Measurements from ENCODE around the gene SFXN4. TPM values are rescaled to one million over a fixed set of nuclear protein-coding genes. Genes with fewer than 3 reads are reported as not detected.

SFXN4 gene
- polyA plus RNA-seq, 2 of the 4 experiments (the other 2 are of a cell fraction), result 39.3 to 66.0 TPM

DNA sequence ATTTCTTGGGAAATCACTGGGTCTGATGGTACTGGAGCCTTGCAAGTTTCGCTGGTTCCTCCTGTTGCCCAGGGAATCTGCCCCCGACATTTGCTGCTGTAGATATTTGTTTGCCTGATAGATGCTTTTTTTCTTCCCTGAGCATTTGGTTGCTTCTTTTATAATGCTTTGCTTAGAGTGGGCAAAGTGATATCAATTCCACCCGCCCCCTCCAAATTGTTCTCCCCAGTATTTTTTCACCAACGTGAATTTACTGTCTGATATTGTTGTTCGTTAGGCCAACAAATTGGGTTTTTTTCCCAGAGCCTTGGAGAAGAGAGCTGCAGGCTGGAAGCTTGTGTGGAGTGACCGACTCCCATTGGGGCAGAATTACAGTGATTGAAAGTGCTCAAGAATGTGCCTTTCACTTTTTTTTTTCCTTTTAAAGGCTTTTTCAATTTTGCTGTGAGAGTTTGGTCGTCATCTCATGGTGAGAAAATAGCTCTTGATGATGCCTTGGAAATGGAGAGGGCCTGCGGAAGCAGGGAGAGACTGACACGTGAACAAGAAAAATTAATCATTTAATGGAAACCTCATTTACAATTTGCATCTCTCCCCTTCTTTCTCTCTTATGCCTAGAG is 44.3 kb upstream of the SFXN4 start:
- POLR2A ChIA-PET, result no interaction called here
- 32% methylated on average over 9 of the region's 9 CpGs for whole genome bisulfite sequencing (ENCODE audit: missing lambda C conversion rate)
- no peak overlapping the region for H3K4me3 ChIP-seq

DNA sequence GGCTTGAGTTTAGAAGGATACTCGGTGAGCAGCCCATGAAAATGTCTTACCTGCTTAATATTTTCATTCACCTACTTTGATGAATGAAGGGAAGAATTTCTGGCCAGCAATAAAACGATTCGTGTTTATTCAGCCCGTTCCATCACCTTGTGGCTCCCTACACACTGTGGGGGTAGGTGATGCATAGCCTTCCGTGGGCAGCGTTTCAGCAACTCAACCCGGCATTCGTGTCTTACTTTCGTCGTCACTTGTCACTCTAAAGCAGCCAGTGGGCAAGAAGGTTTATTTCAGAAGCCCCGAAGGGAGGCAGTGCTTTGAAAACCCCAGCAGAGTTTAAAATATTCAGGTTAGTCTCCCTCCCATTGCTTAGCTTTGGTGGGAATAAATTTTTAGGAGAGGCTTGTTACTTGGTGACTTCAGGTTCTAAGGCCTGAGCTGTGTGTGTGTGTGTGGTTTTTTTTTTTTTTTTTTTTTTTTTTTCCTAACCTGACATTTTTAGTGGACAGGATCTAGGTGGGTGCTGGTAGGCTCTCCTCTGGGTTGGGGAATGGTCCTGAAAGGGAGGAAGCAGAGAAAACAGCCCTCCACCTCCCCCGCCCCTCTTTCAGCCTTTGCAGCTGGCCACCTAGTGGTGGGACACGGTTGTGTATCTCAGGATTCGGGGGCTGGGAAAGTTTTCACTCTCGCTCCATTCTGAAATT is 43.7 kb upstream of the SFXN4 start:
- DNase-seq (ENCODE audit: low read depth in 1 of 2, low spot score in 1 of 2) (peak; percentile 41 to 67), ATAC-seq (peak in 1 of 2 experiments; percentile 12; a peak in 1 of 6 replicates), FAIRE-seq (no peak)
- Histone ChIP-seq H3K4me1 (peaks cover 33% of the 10 kb centered on the region), H3K9me3 (no peaks in the 10 kb centered on the region), H3K4me2 (peak overlapping the region; percentile 82), H3K4me3 (peak overlapping the region; percentile 66; the same call in 2 of the 3 replicates), H3K27ac (peak overlapping the region; percentile 42 to 99; a peak in 5 of 6 replicates)
- POLR2A ChIA-PET, result no interaction called here
- 42% methylated on average over 15 of the region's 15 CpGs for WGBS (ENCODE audit: missing lambda C conversion rate)
- TF ChIP-seq, protein P1, sequence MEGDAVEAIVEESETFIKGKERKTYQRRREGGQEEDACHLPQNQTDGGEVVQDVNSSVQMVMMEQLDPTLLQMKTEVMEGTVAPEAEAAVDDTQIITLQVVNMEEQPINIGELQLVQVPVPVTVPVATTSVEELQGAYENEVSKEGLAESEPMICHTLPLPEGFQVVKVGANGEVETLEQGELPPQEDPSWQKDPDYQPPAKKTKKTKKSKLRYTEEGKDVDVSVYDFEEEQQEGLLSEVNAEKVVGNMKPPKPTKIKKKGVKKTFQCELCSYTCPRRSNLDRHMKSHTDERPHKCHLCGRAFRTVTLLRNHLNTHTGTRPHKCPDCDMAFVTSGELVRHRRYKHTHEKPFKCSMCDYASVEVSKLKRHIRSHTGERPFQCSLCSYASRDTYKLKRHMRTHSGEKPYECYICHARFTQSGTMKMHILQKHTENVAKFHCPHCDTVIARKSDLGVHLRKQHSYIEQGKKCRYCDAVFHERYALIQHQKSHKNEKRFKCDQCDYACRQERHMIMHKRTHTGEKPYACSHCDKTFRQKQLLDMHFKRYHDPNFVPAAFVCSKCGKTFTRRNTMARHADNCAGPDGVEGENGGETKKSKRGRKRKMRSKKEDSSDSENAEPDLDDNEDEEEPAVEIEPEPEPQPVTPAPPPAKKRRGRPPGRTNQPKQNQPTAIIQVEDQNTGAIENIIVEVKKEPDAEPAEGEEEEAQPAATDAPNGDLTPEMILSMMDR (IDR thresholded peaks at IDR 0.05), result peak; percentile 75
- TF ChIP-seq SREBF2 (IDR thresholded peaks at IDR 0.05) (no peak), SMC3 (IDR thresholded peaks at IDR 0.05) (peak; percentile 59), RAD21 (conservative IDR thresholded peaks at IDR 0.05 in 1 of 2, IDR thresholded peaks at IDR 0.05 in 1 of 2) (peak; percentile 47 to 54; a peak in 4 of 5 replicates), MAFK (IDR thresholded peaks at IDR 0.05; ENCODE audit: partially characterized antibody) (no peak)
- TF ChIP-seq, protein P2, sequence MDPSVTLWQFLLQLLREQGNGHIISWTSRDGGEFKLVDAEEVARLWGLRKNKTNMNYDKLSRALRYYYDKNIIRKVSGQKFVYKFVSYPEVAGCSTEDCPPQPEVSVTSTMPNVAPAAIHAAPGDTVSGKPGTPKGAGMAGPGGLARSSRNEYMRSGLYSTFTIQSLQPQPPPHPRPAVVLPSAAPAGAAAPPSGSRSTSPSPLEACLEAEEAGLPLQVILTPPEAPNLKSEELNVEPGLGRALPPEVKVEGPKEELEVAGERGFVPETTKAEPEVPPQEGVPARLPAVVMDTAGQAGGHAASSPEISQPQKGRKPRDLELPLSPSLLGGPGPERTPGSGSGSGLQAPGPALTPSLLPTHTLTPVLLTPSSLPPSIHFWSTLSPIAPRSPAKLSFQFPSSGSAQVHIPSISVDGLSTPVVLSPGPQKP (IDR thresholded peaks at IDR 0.05; ENCODE audit: low read depth, low read length), result no peak
- CTCF ChIA-PET, result interaction anchor here (0.6 to 16.9 kb wide), 39 partner anchors 10 to 281 kb away, joined by 3 to 283 read pairs (median 5); no protein-coding TSS in a partner anchor

More for the DNA sequence above, 44.3 kb upstream of the SFXN4 start:
- TF ChIP-seq ZNF302 (CRISPR knock-in tag; IDR thresholded peaks at IDR 0.05), result no peak
- TF ChIP-seq SMC3 (IDR thresholded peaks at IDR 0.05), result 0 out of 3 replicates have a peak, but pooled peaks have one; percentile 1
- CTCF ChIA-PET, result interaction anchor here (0.6 to 16.9 kb wide), 42 partner anchors 9 to 456 kb away, joined by 3 to 283 read pairs (median 4); no protein-coding TSS in a partner anchor
- ATAC-seq (no peak), DNase-seq (ENCODE audit: low read depth in 1 of 2, low spot score in 1 of 2) (no peak), FAIRE-seq (no peak)
- H3K4me2 ChIP-seq, result peak overlapping the region; percentile 82
- peaks cover 33% of the 10 kb centered on the region for H3K4me1 ChIP-seq
- H3K9me3 ChIP-seq, result no peaks in the 10 kb centered on the region
- H3K27ac ChIP-seq, result peak overlapping the region; percentile 42 to 60; a peak in 5 of 6 replicates

DNA sequence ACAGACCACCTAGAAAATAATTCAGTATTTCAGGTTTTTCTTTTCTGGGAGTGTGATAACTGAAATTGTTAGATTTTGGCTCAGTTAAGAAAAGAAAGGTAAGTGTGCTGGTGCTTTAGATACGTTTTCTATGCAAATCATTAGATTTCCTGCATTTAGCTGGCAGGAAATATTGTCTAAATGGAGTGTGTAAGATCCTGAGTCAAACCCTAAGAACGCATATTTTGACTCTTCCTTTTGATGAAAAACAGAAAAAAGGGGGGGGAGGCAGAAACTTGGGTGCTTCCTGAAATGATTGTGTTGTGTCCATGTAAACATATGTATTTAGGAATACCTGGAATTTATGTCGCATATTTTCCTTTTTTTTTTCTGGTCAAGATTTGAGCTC is 43.0 kb upstream of the SFXN4 start:
- no peak for ATAC-seq
- CTCF ChIA-PET, result interaction anchor here (1.0 to 16.9 kb wide), 21 partner anchors 9 to 282 kb away, joined by 3 to 283 read pairs (median 7); no protein-coding TSS in a partner anchor
- WGBS (ENCODE audit: missing lambda C conversion rate), result 37% methylated on average over 3 of the region's 3 CpGs
- Histone ChIP-seq H3K4me2 (peak overlapping the region; percentile 82), H3K4me1 (peaks cover 33% of the 10 kb centered on the region), H3K4me3 (peak overlapping the region; percentile 66), H3K9me3 (no peaks in the 10 kb centered on the region), H3K27ac (peak overlapping the region; percentile 72 to 99; a peak in 4 of 6 replicates)
- DNase-seq (ENCODE audit: low read depth in 1 of 2, low spot score in 1 of 2), result no peak
- POLR2A ChIA-PET, result no interaction called here
- FAIRE-seq, result no peak
- TF ChIP-seq ZSCAN20 (CRISPR knock-in tag; IDR thresholded peaks at IDR 0.05), result no peak
- no peak for TF ChIP-seq KDM1A (IDR thresholded peaks at IDR 0.05; ENCODE audit: low read depth)
- no peak for TF ChIP-seq GATA3 (IDR thresholded peaks at IDR 0.05; ENCODE audit: borderline replicate concordance)
- TF ChIP-seq SREBF2 (IDR thresholded peaks at IDR 0.05), result no peak
- no peak for TF ChIP-seq EHF (CRISPR knock-in tag; IDR thresholded peaks at IDR 0.05)
- TF ChIP-seq, protein P2 (IDR thresholded peaks at IDR 0.05; ENCODE audit: low read depth, low read length), result no peak
- TF ChIP-seq ZNF302 (CRISPR knock-in tag; IDR thresholded peaks at IDR 0.05), result no peak
- TF ChIP-seq, protein P3, sequence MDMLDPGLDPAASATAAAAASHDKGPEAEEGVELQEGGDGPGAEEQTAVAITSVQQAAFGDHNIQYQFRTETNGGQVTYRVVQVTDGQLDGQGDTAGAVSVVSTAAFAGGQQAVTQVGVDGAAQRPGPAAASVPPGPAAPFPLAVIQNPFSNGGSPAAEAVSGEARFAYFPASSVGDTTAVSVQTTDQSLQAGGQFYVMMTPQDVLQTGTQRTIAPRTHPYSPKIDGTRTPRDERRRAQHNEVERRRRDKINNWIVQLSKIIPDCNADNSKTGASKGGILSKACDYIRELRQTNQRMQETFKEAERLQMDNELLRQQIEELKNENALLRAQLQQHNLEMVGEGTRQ (IDR thresholded peaks at IDR 0.05), result no peak
- TF ChIP-seq MAZ (IDR thresholded peaks at IDR 0.05; ENCODE audit: borderline replicate concordance, low read depth, low read length), result no peak
- TF ChIP-seq RAD21 (conservative IDR thresholded peaks at IDR 0.05 in 1 of 2, IDR thresholded peaks at IDR 0.05 in 1 of 2), result no peak
- TF ChIP-seq CBX2 (IDR thresholded peaks at IDR 0.05; ENCODE audit: borderline replicate concordance, low read depth), result no peak
- no peak for TF ChIP-seq CHD4 (IDR thresholded peaks at IDR 0.05; ENCODE audit: borderline replicate concordance)
